ENCODE measurements around the gene CASTOR1.

DNA sequence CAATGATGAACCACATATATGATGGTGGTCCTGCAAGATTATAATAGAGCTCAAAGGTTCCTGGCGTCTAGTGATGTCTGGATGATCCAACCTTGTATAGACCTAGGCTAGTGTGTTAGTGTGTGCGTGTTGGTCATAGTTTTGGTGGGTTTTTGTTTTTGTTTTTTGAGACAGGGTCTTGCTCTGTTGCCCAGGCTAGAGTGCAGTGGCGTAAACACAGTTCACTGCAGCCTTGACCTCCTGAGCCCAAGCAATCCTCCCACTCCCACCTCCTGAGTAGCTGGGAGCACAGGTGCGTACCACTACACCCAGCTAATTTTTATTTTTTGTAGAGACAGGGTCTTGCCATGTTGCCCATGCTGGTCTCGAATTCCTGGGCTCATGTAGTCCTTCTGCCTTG, 9.4 kb downstream of the CASTOR1 start:
- TF ChIP-seq POLR2A (IDR thresholded peaks at IDR 0.05; ENCODE audit: low read length) (no peak), GATA1 (IDR thresholded peaks at IDR 0.05; ENCODE audit: low read depth, low read length) (no peak)
